ENCODE data around the gene DLK1. TPM values are rescaled to one million over a fixed set of nuclear protein-coding genes. Genes with fewer than 3 reads are reported as not detected.

The DLK1 gene
- total and polyA plus RNA-seq, 4 donors, result 0.05 to 9.9 (median 1.2) TPM; not detected in 1

GRCh38 chr14:100778951-100779690, 52.4 kb downstream of the DLK1 start:
- no peak overlapping the region for H3K4me3 ChIP-seq
- 91 to 96% methylated on average over 24 of the region's 24 CpGs for WGBS, 2 donors
- no peak for DNase-seq
- H3K9ac ChIP-seq (ENCODE audit: insufficient read depth in 1 of 2, low read length in 2 of 2), result no peak overlapping the region
- peaks cover 0 to 10% (median 0%) of the 10 kb centered on the region in 5 donors for H3K4me1 ChIP-seq (ENCODE audit: control insufficient read depth in 5 of 5, insufficient read depth in 5 of 5, low read length in 5 of 5)
- H3K27ac ChIP-seq (ENCODE audit: low read depth in 1 of 2, low read length in 1 of 2), result no peak overlapping the region
- TF ChIP-seq CTCF (IDR thresholded peaks at IDR 0.05; ENCODE audit: control extremely low read depth, extremely low read depth), result no peak
- no peaks in the 10 kb centered on the region for H3K36me3 ChIP-seq (ENCODE audit: control insufficient read depth in 4 of 4, insufficient read depth in 4 of 4, low read length in 4 of 4)
- ATAC-seq (ENCODE audit: insufficient read depth, low FRiP score), result no peak
- no peaks in the 10 kb centered on the region for H3K27me3 ChIP-seq (ENCODE audit: control insufficient read depth in 3 of 3, insufficient read depth in 3 of 3, low read length in 2 of 3)
- no peaks in the 10 kb centered on the region for H3K9me3 ChIP-seq (ENCODE audit: control insufficient read depth in 4 of 4, insufficient read depth in 3 of 4, low read length in 3 of 4)

GRCh38 chr14:100779691-100780080, 53.0 kb downstream of the DLK1 start:
- no peak overlapping the region for H3K27ac ChIP-seq (ENCODE audit: low read depth in 1 of 2, low read length in 1 of 2)
- H3K9me3 ChIP-seq (ENCODE audit: control insufficient read depth in 4 of 4, insufficient read depth in 3 of 4, low read length in 3 of 4), result no peaks in the 10 kb centered on the region
- TF ChIP-seq CTCF (IDR thresholded peaks at IDR 0.05; ENCODE audit: control extremely low read depth, extremely low read depth), result no peak
- no peaks in the 10 kb centered on the region for H3K36me3 ChIP-seq (ENCODE audit: control insufficient read depth in 4 of 4, insufficient read depth in 4 of 4, low read length in 4 of 4)
- peaks cover 0 to 10% (median 0%) of the 10 kb centered on the region in 5 donors for H3K4me1 ChIP-seq (ENCODE audit: control insufficient read depth in 5 of 5, insufficient read depth in 5 of 5, low read length in 5 of 5)
- ATAC-seq (ENCODE audit: insufficient read depth, low FRiP score) (no peak), DNase-seq (no peak)
- no peaks in the 10 kb centered on the region for H3K27me3 ChIP-seq (ENCODE audit: control insufficient read depth in 3 of 3, insufficient read depth in 3 of 3, low read length in 2 of 3)
- 93 to 94% methylated on average over 9 to 13 of the region's 13 CpGs for WGBS, 2 donors
- no peak overlapping the region for H3K4me3 ChIP-seq
- H3K9ac ChIP-seq (ENCODE audit: insufficient read depth in 1 of 2, low read length in 2 of 2), result no peak overlapping the region

GRCh38 chr14:100780246-100780645, 53.6 kb downstream of the DLK1 start:
- no peak overlapping the region for H3K4me3 ChIP-seq
- WGBS, 2 donors, result 84 to 95% methylated on average over 12 of the region's 12 CpGs
- no peaks in the 10 kb centered on the region for H3K27me3 ChIP-seq (ENCODE audit: control insufficient read depth in 3 of 3, insufficient read depth in 3 of 3, low read length in 2 of 3)
- ATAC-seq (ENCODE audit: insufficient read depth, low FRiP score) (no peak), DNase-seq (no peak)
- no peaks in the 10 kb centered on the region for H3K36me3 ChIP-seq (ENCODE audit: control insufficient read depth in 4 of 4, insufficient read depth in 4 of 4, low read length in 4 of 4)
- no peaks in the 10 kb centered on the region for H3K9me3 ChIP-seq (ENCODE audit: control insufficient read depth in 4 of 4, insufficient read depth in 3 of 4, low read length in 3 of 4)
- H3K4me1 ChIP-seq (ENCODE audit: control insufficient read depth in 5 of 5, insufficient read depth in 5 of 5, low read length in 5 of 5), result peaks cover 0 to 10% (median 0%) of the 10 kb centered on the region in 5 donors
- no peak overlapping the region for H3K27ac ChIP-seq (ENCODE audit: low read depth in 1 of 2, low read length in 1 of 2)
- no peak for TF ChIP-seq CTCF (IDR thresholded peaks at IDR 0.05; ENCODE audit: control extremely low read depth, extremely low read depth)
- no peak overlapping the region for H3K9ac ChIP-seq (ENCODE audit: insufficient read depth in 1 of 2, low read length in 2 of 2)

Measured in lung (tissue), 12 donors.